HepG2 (cell line): ENCODE measurements around the gene RANBP3. TPM values are rescaled to one million over a fixed set of nuclear protein-coding genes. Genes with fewer than 3 reads are reported as not detected.
A peak's percentile ranks its signal among the peaks of the same experiment; 100 is the strongest.

Experiments used
- ATF7 ChIP-seq, 2 experiments: fragments of 450-650 bp in 1 of 2; sonication (generic) in 1 of 2; formaldehyde crosslinking in 1 of 2; IDR thresholded peaks; 2 replicates each; pipeline versions ENCODE4 v1.4.0 to v1.6.1; 2016 to 2020; ENCODE audit warnings: antibody characterized with exemption in 1 of 2, mild to moderate bottlenecking in 1 of 2, missing genetic modification reagents in 1 of 2
- CBX1 ChIP-seq: IDR thresholded peaks from one replicate; pipeline ENCODE4 v1.6.1; 2016; ENCODE audit warnings: antibody characterized with exemption, low read depth
- CEBPG ChIP-seq: IDR thresholded peaks from 2 replicates; pipeline ENCODE4 v1.6.1; 2016
- KIAA2018 ChIP-seq: sonication (generic); formaldehyde crosslinking; IDR thresholded peaks from 2 replicates; pipeline ENCODE4 v1.5.0; 2020; ENCODE audit warnings: mild to moderate bottlenecking, missing genetic modification reagents, borderline replicate concordance
- PITX1 ChIP-seq: sonication (generic); formaldehyde crosslinking; IDR thresholded peaks from 2 replicates; pipeline ENCODE4 v1.5.1; 2020; ENCODE audit warnings: mild to moderate bottlenecking, missing genetic modification reagents
- ZNF205 ChIP-seq: IDR thresholded peaks from 2 replicates; pipeline ENCODE4 v1.6.1; 2018; ENCODE audit warnings: missing biosample characterization, missing genetic modification reagents
- ZNF512 ChIP-seq: sonication (generic); formaldehyde crosslinking; IDR thresholded peaks from 2 replicates; pipeline ENCODE4 v1.4.0; 2020; ENCODE audit warnings: mild to moderate bottlenecking, missing genetic modification reagents
- polyA plus RNA-seq, 8 experiments: library from polyadenylated mRNA; depleted of rRNA in 3 of 8; stranded (reverse) in 7 of 8; unstranded in 1 of 8; fragments of >200 nt; fragmentation: Illumina TruSeq in 4 of 8; extraction: Trizol in 4 of 8; gene quantifications; 2 replicates each; pipeline versions ENCODE4 v1.2.1 to v1.2.3, GENCODE V29; 2011 to 2016; ENCODE audit warnings: low read depth in 4 of 8, missing spikeins in 1 of 8, mixed read lengths in 1 of 8; ENCODE audit not compliant: insufficient read depth in 1 of 8
- total RNA-seq, 5 experiments: library from RNA; depleted of rRNA; stranded (reverse); fragments of >200 nt; fragmentation: Illumina TruSeq; extraction: Trizol; gene quantifications; 2 replicates each; pipeline ENCODE4 v1.2.3, GENCODE V29; 2016; ENCODE audit warnings: low read depth in 1 of 5
- TF ChIP-seq, protein P1 (sequence below): sonication (generic); formaldehyde crosslinking; IDR thresholded peaks from 2 replicates; pipeline ENCODE4 v1.8.1; 2023; ENCODE audit warnings: mild to moderate bottlenecking, missing genetic modification reagents, borderline replicate concordance
- TF ChIP-seq, protein P2 (sequence below): sonication (generic); formaldehyde crosslinking; IDR thresholded peaks from 2 replicates; pipeline ENCODE4 v1.8.0; 2022; ENCODE audit warnings: missing genetic modification reagents, mild to moderate bottlenecking, borderline replicate concordance
- TF ChIP-seq, protein P3 (sequence below): sonication (generic); formaldehyde crosslinking; IDR thresholded peaks from 2 replicates; pipeline ENCODE4 v1.5.1; 2020; ENCODE audit warnings: mild to moderate bottlenecking, missing genetic modification reagents

Gene RANBP3
- total and polyA plus RNA-seq, 2 of the 13 experiments (the other 11 are each of a cell fraction or from before 2014, with no cell fraction given) = 39.5 to 149 TPM

DNA sequence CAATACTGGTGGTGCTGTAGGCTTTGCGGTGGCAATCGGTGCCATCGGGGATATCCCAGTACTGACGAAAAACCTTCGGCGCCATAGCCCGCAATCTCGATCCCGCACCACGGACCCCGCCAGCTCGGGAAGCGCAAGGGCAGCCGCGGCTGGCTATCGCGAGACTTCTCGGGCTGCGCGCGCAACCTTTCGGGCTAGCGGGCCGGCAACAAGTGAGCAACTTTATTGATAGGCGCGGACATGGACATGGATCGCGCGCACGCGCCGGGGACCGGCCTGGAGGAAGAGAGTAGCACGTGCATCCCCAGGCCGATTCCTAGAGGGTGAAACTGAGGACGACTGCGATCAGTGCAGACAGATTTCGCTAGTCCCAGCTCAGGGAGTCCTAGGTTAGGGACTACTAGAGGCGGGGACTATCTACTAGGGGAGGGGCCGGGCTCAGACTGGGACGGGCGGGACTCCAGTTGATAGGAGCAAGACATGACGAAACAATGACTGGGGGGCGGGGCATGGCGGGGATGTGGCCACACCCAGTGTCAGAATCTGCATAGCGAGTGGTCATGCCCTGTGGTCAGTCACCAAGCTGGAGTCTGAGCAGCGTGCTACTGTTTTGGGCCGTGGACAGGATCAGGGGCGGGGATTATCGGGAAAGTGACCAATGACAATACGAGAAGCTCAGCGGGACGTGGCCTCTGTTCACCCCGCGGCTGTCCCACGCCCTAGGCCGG, 74.2 kb downstream of the RANBP3 start, which contains the start of gene NDUFA11 (continued):
- TF ChIP-seq, protein P1, sequence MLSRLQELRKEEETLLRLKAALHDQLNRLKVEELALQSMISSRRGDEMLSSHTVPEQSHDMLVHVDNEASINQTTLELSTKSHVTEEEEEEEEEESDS (CRISPR knock-in tag) = no peak
- TF ChIP-seq KIAA2018 (CRISPR knock-in tag) (no peak), ZNF205 (no peak), ZNF512 (CRISPR knock-in tag) (no peak), ATF7 (IDR thresholded peaks at IDR 0.05) (no peak), ATF7 (CRISPR knock-in tag; IDR thresholded peaks at IDR 0.05) (peak; percentile 65; the same call in 1 of the 2 replicates), CBX1 (no peak), CEBPG (CRISPR knock-in tag) (peak; percentile 2; the same call in 1 of the 2 replicates), PITX1 (peak; percentile 39; the same call in 1 of the 2 replicates)
- TF ChIP-seq, protein P2, sequence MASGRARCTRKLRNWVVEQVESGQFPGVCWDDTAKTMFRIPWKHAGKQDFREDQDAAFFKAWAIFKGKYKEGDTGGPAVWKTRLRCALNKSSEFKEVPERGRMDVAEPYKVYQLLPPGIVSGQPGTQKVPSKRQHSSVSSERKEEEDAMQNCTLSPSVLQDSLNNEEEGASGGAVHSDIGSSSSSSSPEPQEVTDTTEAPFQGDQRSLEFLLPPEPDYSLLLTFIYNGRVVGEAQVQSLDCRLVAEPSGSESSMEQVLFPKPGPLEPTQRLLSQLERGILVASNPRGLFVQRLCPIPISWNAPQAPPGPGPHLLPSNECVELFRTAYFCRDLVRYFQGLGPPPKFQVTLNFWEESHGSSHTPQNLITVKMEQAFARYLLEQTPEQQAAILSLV (CRISPR knock-in tag) = no peak; the same call in 1 of the 2 replicates
- TF ChIP-seq, protein P3, sequence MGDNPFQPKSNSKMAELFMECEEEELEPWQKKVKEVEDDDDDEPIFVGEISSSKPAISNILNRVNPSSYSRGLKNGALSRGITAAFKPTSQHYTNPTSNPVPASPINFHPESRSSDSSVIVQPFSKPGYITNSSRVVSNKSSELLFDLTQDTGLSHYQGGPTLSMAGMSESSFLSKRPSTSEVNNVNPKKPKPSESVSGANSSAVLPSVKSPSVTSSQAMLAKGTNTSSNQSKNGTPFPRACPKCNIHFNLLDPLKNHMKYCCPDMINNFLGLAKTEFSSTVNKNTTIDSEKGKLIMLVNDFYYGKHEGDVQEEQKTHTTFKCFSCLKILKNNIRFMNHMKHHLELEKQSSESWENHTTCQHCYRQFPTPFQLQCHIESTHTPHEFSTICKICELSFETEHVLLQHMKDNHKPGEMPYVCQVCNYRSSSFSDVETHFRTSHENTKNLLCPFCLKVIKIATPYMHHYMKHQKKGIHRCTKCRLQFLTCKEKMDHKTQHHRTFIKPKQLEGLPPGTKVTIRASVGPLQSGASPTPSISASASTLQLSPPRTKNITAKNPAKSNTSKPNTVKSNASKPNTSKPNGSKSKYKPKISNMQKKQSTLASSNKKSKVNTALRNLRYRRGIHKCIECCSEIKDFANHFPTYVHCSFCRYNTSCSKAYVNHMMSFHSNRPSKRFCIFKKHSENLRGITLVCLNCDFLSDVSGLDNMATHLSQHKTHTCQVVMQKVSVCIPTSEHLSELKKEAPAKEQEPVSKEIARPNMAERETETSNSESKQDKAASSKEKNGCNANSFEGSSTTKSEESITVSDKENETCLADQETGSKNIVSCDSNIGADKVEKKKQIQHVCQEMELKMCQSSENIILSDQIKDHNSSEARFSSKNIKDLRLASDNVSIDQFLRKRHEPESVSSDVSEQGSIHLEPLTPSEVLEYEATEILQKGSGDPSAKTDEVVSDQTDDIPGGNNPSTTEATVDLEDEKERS = no peak
